GM12864 (cell line): ENCODE data around the gene DTX1.

Experiments
- DNase-seq: peaks from one replicate; pipeline ENCODE4 v3.0.0-alpha.2; 2011; ENCODE audit warnings: low read depth
- H3K4me3 ChIP-seq: 2 replicates; pipeline ENCODE4 v1.5.1; 2011; ENCODE audit warnings: mild to moderate bottlenecking, low read depth, low read length, control low read depth
- CTCF ChIP-seq: IDR thresholded peaks from 2 replicates; pipeline ENCODE4 v1.5.1; 2011; ENCODE audit warnings: low read depth, mild to moderate bottlenecking, moderate library complexity, low read length, control low read depth, inconsistent platforms; ENCODE audit errors: missing control alignments

DTX1 gene

GRCh38 chr12:113128802-113129663 is 72.5 kb downstream of the DTX1 start:
- no peak overlapping the region for H3K4me3 ChIP-seq
- DNase-seq, result no peak
- no peak for TF ChIP-seq CTCF

DNA sequence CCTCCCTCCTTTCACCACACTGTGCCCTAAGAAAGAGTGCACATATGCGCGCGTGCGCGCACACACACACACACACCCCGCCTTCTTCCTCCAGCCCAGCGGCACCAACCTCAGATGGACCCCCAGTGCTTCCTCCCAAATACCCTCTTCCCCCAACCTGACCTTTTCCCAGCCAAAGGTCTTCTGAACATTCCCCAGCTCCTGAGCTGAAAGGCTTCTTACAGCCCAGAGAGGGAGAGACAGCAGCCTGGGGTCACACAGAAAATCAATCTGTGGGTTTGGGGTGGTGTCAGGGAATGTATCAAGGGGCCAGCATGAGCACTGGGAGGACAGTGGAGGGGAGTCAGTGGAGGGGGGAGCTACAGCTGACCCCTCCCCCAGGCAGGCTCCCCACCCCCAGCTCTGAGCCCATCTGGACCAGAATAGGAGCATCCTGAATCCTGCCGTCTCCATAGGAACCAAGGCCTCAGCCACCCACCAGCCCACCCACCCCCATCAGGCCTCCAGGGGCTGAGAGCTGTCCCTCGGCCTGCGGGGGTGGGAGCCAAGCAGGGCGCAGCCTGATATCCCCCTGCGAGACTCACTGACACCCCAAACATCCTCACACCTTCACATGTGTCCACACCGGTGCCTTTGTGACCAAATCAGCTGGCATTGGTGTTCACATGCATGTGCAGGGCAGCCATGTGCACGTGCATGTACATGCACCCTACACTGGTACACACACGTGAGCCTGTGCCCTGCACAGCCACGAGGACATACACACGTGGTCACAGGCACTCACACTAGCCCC is 73.3 kb downstream of the DTX1 start:
- no peak overlapping the region for H3K4me3 ChIP-seq
- no peak for TF ChIP-seq CTCF
- no peak for DNase-seq

GRCh38 chr12:113130457-113131135 is 74.1 kb downstream of the DTX1 start:
- no peak overlapping the region for H3K4me3 ChIP-seq
- no peak for DNase-seq
- TF ChIP-seq CTCF, result no peak

DNA sequence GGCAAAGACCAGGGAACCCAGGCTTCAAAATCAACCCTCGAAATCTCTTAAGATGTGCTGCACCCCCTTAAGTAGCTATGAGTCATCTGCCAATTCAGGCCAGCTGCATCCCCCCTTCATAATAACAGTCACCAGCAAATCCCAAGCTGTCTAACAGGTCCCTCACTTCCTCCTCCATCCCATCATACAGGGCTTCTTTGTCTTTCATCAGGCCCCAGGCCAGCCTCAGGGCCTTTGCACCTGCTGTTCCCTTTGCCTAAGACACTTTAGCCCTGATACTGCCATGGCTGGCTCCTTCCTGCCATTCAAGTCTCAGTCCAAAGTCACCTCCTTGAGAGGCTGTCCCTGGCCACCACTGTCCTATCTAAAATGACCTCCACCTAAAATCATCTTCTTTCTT is 75.0 kb downstream of the DTX1 start:
- H3K4me3 ChIP-seq, result no peak overlapping the region
- no peak for TF ChIP-seq CTCF
- no peak for DNase-seq

DNA sequence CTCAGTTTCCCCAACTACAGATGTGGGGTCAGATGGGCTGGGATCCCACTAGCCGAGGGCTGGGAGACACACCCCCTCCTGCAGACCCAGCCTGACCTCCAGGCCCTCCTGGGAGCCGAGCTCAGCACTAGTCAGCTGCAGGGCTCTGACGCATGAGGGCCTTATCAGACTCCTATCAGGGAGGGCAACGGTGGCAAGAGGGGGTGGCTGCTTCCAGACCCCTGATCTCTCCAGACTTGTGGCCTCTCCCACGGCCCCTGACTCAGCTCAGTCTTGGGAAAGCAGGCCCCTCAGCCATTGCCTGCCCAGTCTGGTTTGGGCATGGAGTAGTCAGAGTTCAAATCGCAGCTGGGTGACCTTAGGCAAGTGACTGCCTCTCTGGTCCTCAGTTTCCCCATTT is 76.5 kb downstream of the DTX1 start:
- no peak overlapping the region for H3K4me3 ChIP-seq
- no peak for TF ChIP-seq CTCF
- no peak for DNase-seq

GRCh38 chr12:113133666-113134065 is 77.1 kb downstream of the DTX1 start:
- no peak overlapping the region for H3K4me3 ChIP-seq

More at GRCh38 chr12:113133666-113134065, 77.1 kb downstream of the DTX1 start:
- DNase-seq, result no peak
- TF ChIP-seq CTCF, result no peak
